B cell (primary cell): Measurements from ENCODE around the gene ZNF385D. TPM values are rescaled to one million over a fixed set of nuclear protein-coding genes. Genes with fewer than 3 reads are reported as not detected.

Experiments used
- ATAC-seq: fragments of 200-7000 bp; cut with Tn5 transposase; one replicate; pipeline ENCODE4 v1.10.0; 2021; ENCODE audit warnings: low read depth, mild to moderate bottlenecking, moderate number of reproducible peaks, moderate library complexity
- CTCF ChIA-PET: fragments of 350-600 bp; sonication (Branson Sonifier 250); formaldehyde crosslinking; loops from one replicate; lab custom pipeline; 2021; ENCODE audit warnings: antibody characterized with exemption, inconsistent platforms; lab: Charles Lee
- POLR2A ChIA-PET: fragments of 350-600 bp; sonication (Branson Sonifier 250); formaldehyde crosslinking; loops from one replicate; lab custom pipeline; 2021; ENCODE audit warnings: antibody characterized with exemption; lab: Charles Lee
- DNase-seq: peaks from one replicate; pipeline ENCODE4 v3.0.0; 2013
- H2AFZ ChIP-seq: 2 replicates; pipeline ENCODE4 v1.6.1; 2012; ENCODE audit warnings: mild to moderate bottlenecking, low read depth, low read length; ENCODE audit not compliant: insufficient read depth, poor library complexity, severe bottlenecking
- H3K27ac ChIP-seq, 2 donors: 1 replicate in 1 of 2; 2 replicates in 1 of 2; pipeline ENCODE4 v1.5.1; 2012 to 2013; ENCODE audit warnings: low read length in 2 of 2, mild to moderate bottlenecking in 2 of 2, moderate library complexity in 1 of 2
- H3K27me3 ChIP-seq, 4 experiments: fragments of 200-600 bp in 1 of 4; sonication (generic) in 1 of 4; replicated peaks in 1 of 4; 1 replicate in 2 of 4; 2 replicates in 2 of 4; pipeline versions ENCODE4 v1.6.1 to v1.7.0; 2013 to 2016; ENCODE audit warnings: low read length in 3 of 4, mild to moderate bottlenecking in 2 of 4, mixed read lengths in 1 of 4, moderate library complexity in 1 of 4; ENCODE audit not compliant: insufficient read depth in 4 of 4, control insufficient read depth in 3 of 4; ENCODE audit errors: control extremely low read depth in 1 of 4
- H3K36me3 ChIP-seq, 2 experiments: replicated peaks in 1 of 2; 1 replicate in 1 of 2; 2 replicates in 1 of 2; pipeline versions ENCODE4 v1.6.1 to v1.7.1; 2013; ENCODE audit warnings: low read length in 1 of 2; ENCODE audit not compliant: insufficient read depth in 2 of 2, control insufficient read depth in 1 of 2; ENCODE audit errors: control extremely low read depth in 1 of 2, extremely low read depth in 1 of 2
- H3K4me1 ChIP-seq, 2 donors: fragments of 200-600 bp in 1 of 2; sonication (generic) in 1 of 2; 1 replicate in 1 of 2; 2 replicates in 1 of 2; pipeline versions ENCODE4 v1.5.1 to v1.6.1; 2013 to 2017; ENCODE audit warnings: low read length in 2 of 2; ENCODE audit not compliant: control insufficient read depth in 2 of 2, insufficient read depth in 2 of 2
- H3K4me2 ChIP-seq: replicated peaks from 2 replicates; pipeline ENCODE3; 2012; ENCODE audit warnings: mild to moderate bottlenecking, low read depth, low read length; ENCODE audit not compliant: poor library complexity, severe bottlenecking
- H3K4me3 ChIP-seq, 5 experiments: fragments of 200-600 bp in 1 of 5; sonication (generic) in 1 of 5; 1 replicate in 3 of 5; 2 replicates in 2 of 5; pipeline versions ENCODE4 v1.5.1 to v1.7.0; 2011 to 2016; ENCODE audit warnings: low read length in 4 of 5, mild to moderate bottlenecking in 4 of 5, low read depth in 2 of 5, control low read depth in 1 of 5, moderate library complexity in 1 of 5; ENCODE audit not compliant: insufficient read depth in 1 of 5; ENCODE audit errors: control extremely low read depth in 1 of 5, extremely low read depth in 1 of 5
- H3K79me2 ChIP-seq: fragments of 200-600 bp; sonication (generic); one replicate; pipeline ENCODE4 v1.6.0; 2016; ENCODE audit warnings: low read length; ENCODE audit not compliant: control insufficient read depth, insufficient read depth
- H3K9ac ChIP-seq: fragments of 200-600 bp; sonication (generic); 2 replicates; pipeline ENCODE4 v1.6.1; 2017; ENCODE audit warnings: mild to moderate bottlenecking, low read length, moderate library complexity
- H3K9me3 ChIP-seq, 3 donors: one replicate each; pipeline versions ENCODE4 v1.6.1 to v1.7.1; 2013; ENCODE audit warnings: low read length in 2 of 3; ENCODE audit not compliant: control insufficient read depth in 2 of 3, insufficient read depth in 1 of 3; ENCODE audit errors: control extremely low read depth in 1 of 3
- H4K20me1 ChIP-seq: 2 replicates; pipeline ENCODE4 v1.6.0; 2012; ENCODE audit warnings: mild to moderate bottlenecking, low read length; ENCODE audit not compliant: insufficient read depth, control insufficient read depth, poor library complexity, severe bottlenecking
- H3K27ac Mint-ChIP-seq: one replicate; pipeline ENCODE4 v1.8.0; 2021; ENCODE audit warnings: mixed read lengths
- H3K27me3 Mint-ChIP-seq: one replicate; pipeline ENCODE4 v1.8.0; 2021; ENCODE audit warnings: mixed read lengths
- H3K4me1 Mint-ChIP-seq: one replicate; pipeline ENCODE4 v1.8.0; 2021; ENCODE audit warnings: mixed read lengths
- H3K4me3 Mint-ChIP-seq: one replicate; pipeline ENCODE4 v1.8.0; 2021; ENCODE audit warnings: mixed read lengths
- H3K9me3 Mint-ChIP-seq: one replicate; pipeline ENCODE4 v1.8.0; 2022; ENCODE audit warnings: mixed read lengths; ENCODE audit not compliant: insufficient read depth
- EZH2 ChIP-seq: IDR thresholded peaks from 2 replicates; pipeline ENCODE4 v1.6.1; 2012; ENCODE audit warnings: borderline replicate concordance, low read depth, mild to moderate bottlenecking, moderate library complexity, low read length; ENCODE audit not compliant: insufficient read depth, poor library complexity, severe bottlenecking
- WGBS: methylation state at CpG from one replicate; pipeline ENCODE4 v1.1.5; 2013; ENCODE audit warnings: missing lambda C conversion rate; ENCODE audit not compliant: insufficient coverage; 5-methylcytosine and 5-hydroxymethylcytosine counted together
- intact Hi-C: fragments of 100-400 bp; cut with micrococcal nuclease; formaldehyde crosslinking; loops from one replicate; pipeline ENCODE4 v1.10.0; 2022
- polyA plus RNA-seq: library from polyadenylated mRNA; depleted of rRNA; stranded (reverse); fragments of >200 nt; gene quantifications from 2 replicates; pipeline ENCODE4 v1.2.3, GENCODE V29; 2012
- total RNA-seq, 2 donors: library from RNA; stranded (reverse); fragments of 120-200 nt in 1 of 2; gene quantifications; 1 replicate in 1 of 2; 2 replicates in 1 of 2; pipeline versions ENCODE4 v1.2.3 to v1.2.4, GENCODE V29; 2013 to 2022
- TF ChIP-seq, protein P1 (sequence below): fragments of 200-600 bp; IDR thresholded peaks from one replicate; pipeline ENCODE4 v1.8.0; 2022; ENCODE audit warnings: antibody characterized with exemption, mild to moderate bottlenecking

The ZNF385D gene
- total and polyA plus RNA-seq, 2 donors (not counting 1 experiment from before 2014, with no cell fraction given) = not detected

- no peak overlapping the region for H3K4me3 ChIP-seq
- H3K9me3 ChIP-seq = peaks cover 0 to 11% (median 0%) of the 10 kb centered on the region in 3 donors
- TF ChIP-seq EZH2 = no peak
- TF ChIP-seq, protein P1, sequence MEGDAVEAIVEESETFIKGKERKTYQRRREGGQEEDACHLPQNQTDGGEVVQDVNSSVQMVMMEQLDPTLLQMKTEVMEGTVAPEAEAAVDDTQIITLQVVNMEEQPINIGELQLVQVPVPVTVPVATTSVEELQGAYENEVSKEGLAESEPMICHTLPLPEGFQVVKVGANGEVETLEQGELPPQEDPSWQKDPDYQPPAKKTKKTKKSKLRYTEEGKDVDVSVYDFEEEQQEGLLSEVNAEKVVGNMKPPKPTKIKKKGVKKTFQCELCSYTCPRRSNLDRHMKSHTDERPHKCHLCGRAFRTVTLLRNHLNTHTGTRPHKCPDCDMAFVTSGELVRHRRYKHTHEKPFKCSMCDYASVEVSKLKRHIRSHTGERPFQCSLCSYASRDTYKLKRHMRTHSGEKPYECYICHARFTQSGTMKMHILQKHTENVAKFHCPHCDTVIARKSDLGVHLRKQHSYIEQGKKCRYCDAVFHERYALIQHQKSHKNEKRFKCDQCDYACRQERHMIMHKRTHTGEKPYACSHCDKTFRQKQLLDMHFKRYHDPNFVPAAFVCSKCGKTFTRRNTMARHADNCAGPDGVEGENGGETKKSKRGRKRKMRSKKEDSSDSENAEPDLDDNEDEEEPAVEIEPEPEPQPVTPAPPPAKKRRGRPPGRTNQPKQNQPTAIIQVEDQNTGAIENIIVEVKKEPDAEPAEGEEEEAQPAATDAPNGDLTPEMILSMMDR = no peak
- 56% methylated on average over 1 of the region's 2 CpGs for WGBS
- no peaks in the 10 kb centered on the region for H4K20me1 ChIP-seq
- ChIA-PET POLR2A (no interaction called here), CTCF (no interaction called here)
- no peak overlapping the region for H3K27ac ChIP-seq
- H3K79me2 ChIP-seq = no peaks in the 10 kb centered on the region
- DNase-seq (no peak), ATAC-seq (no peak)
- no peaks in the 10 kb centered on the region for H3K4me1 ChIP-seq
- no peaks in the 10 kb centered on the region for H3K36me3 ChIP-seq
- peaks cover 7% of the 10 kb centered on the region for H3K9me3 Mint-ChIP-seq
- no peaks in the 10 kb centered on the region for H3K27me3 ChIP-seq
- H3K9ac ChIP-seq = no peak overlapping the region
- no peak overlapping the region for H3K27ac Mint-ChIP-seq
- H2AFZ ChIP-seq = no peak overlapping the region
- H3K4me3 Mint-ChIP-seq = no peak overlapping the region
- intact Hi-C loops = no loop called here
- no peaks in the 10 kb centered on the region for H3K4me1 Mint-ChIP-seq
- no peaks in the 10 kb centered on the region for H3K27me3 Mint-ChIP-seq
- H3K4me2 ChIP-seq = no peak overlapping the region
Observed at GRCh38 chr3:21409401-21409800, 341.6 kb downstream of the ZNF385D start.

DNA sequence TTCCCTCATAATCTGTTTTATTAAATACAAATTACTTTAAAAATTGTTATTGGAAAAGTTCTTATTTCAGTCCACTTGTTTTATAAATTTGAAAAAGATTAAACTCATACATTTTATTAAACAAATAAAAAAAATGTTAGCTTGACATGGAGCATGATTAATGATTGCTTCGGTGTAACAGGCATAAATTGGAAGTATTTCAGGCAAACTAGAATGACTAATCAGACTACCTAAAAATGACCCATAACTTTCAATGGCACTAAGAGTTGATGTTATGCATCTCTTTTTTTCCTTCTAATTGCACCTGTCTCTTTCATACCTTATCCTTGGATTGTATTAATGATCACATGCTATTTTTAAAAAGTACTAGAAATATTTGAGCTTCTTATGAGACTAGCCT is 343.3 kb downstream of the ZNF385D start:
- Histone ChIP-seq H3K9me3 (peaks cover 0 to 11% (median 0%) of the 10 kb centered on the region in 3 donors), H3K4me1 (no peaks in the 10 kb centered on the region), H4K20me1 (no peaks in the 10 kb centered on the region), H3K36me3 (no peaks in the 10 kb centered on the region), H3K9ac (no peak overlapping the region), H3K79me2 (no peaks in the 10 kb centered on the region), H3K4me3 (no peak overlapping the region), H3K27me3 (no peaks in the 10 kb centered on the region), H3K4me2 (no peak overlapping the region), H3K27ac (no peak overlapping the region), H2AFZ (no peak overlapping the region)
- TF ChIP-seq, protein P1 = no peak
- TF ChIP-seq EZH2 = no peak
- CTCF ChIA-PET = no interaction called here
- Mint-ChIP-seq H3K4me3 (no peak overlapping the region), H3K9me3 (peaks cover 7% of the 10 kb centered on the region), H3K4me1 (no peaks in the 10 kb centered on the region), H3K27ac (no peak overlapping the region), H3K27me3 (no peaks in the 10 kb centered on the region)
- DNase-seq = no peak
- POLR2A ChIA-PET = no interaction called here
- no CpG with 5 or more reads among the region's 1 CpG for WGBS
- ATAC-seq = no peak
- intact Hi-C loops = no loop called here
